Measurements from ENCODE around the gene PLRG1.

Gene PLRG1

GRCh38 chr4:154574311-154574710 is 24.1 kb upstream of the PLRG1 start:
- no peaks in the 10 kb centered on the region for H3K36me3 ChIP-seq (ENCODE audit: control insufficient read depth in 2 of 2, insufficient read depth in 1 of 2, low read length in 2 of 2)
- ChIA-PET CTCF (no interaction called here), POLR2A (no interaction called here)
- no peaks in the 10 kb centered on the region for H3K4me1 ChIP-seq (ENCODE audit: control insufficient read depth, insufficient read depth, low read length)
- H3K9me3 ChIP-seq (ENCODE audit: control insufficient read depth, insufficient read depth, low read depth, low read length) = no peaks in the 10 kb centered on the region
- no peak for TF ChIP-seq KLF1 (tag by site-specific recombination; IDR thresholded peaks at IDR 0.05)
- no peak for TF ChIP-seq GLIS1 (tag by site-specific recombination; IDR thresholded peaks at IDR 0.05)
- TF ChIP-seq ZNF16 (tag by site-specific recombination; IDR thresholded peaks at IDR 0.05; ENCODE audit: low read depth) = no peak
- no peak for TF ChIP-seq ZNF37A (tag by site-specific recombination; IDR thresholded peaks at IDR 0.05)
- no peak for TF ChIP-seq ZNF366 (tag by site-specific recombination; conservative IDR thresholded peaks at IDR 0.05)
- no peak for TF ChIP-seq HIC1 (tag by site-specific recombination; IDR thresholded peaks at IDR 0.05)
- TF ChIP-seq ZEB2 (tag by site-specific recombination; IDR thresholded peaks at IDR 0.05) = no peak
- TF ChIP-seq MYNN (tag by site-specific recombination; IDR thresholded peaks at IDR 0.05; ENCODE audit: borderline replicate concordance) = no peak
- no peak for TF ChIP-seq ZIC2 (tag by site-specific recombination; IDR thresholded peaks at IDR 0.05)
- no peak for TF ChIP-seq ELK4 (IDR thresholded peaks at IDR 0.05; ENCODE audit: borderline replicate concordance, low read depth, low read length)
- TF ChIP-seq ZNF777 (tag by site-specific recombination; IDR thresholded peaks at IDR 0.05; ENCODE audit: borderline replicate concordance) = no peak
- TF ChIP-seq PRDM6 (tag by site-specific recombination; IDR thresholded peaks at IDR 0.05) = no peak
- no peak for TF ChIP-seq ZNF335 (tag by site-specific recombination; conservative IDR thresholded peaks at IDR 0.05)
- no peak for TF ChIP-seq ZNF341 (tag by site-specific recombination; IDR thresholded peaks at IDR 0.05; ENCODE audit: low read depth)
- TF ChIP-seq ZNF791 (tag by site-specific recombination; IDR thresholded peaks at IDR 0.05) = no peak
- no peak for TF ChIP-seq ZNF596 (tag by site-specific recombination; IDR thresholded peaks at IDR 0.05)
- no peak for TF ChIP-seq ZNF202 (tag by site-specific recombination; IDR thresholded peaks at IDR 0.05; ENCODE audit: borderline replicate concordance)
- no peak for TF ChIP-seq GFI1B (tag by site-specific recombination; IDR thresholded peaks at IDR 0.05)
- no peak for TF ChIP-seq ZNF747 (tag by site-specific recombination; IDR thresholded peaks at IDR 0.05)
- no peak overlapping the region for H3K27ac ChIP-seq (ENCODE audit: extremely low read depth, low read depth, low read length)
- H3K4me3 ChIP-seq (ENCODE audit: low read depth, low read length) = no peak overlapping the region

GRCh38 chr4:154573190-154573870 is 23.1 kb upstream of the PLRG1 start:
- Histone ChIP-seq H3K4me3 (ENCODE audit: low read depth, low read length) (no peak overlapping the region), H3K9me3 (ENCODE audit: control insufficient read depth, insufficient read depth, low read depth, low read length) (no peaks in the 10 kb centered on the region), H3K27ac (ENCODE audit: extremely low read depth, low read depth, low read length) (no peak overlapping the region), H3K36me3 (ENCODE audit: control insufficient read depth in 2 of 2, insufficient read depth in 1 of 2, low read length in 2 of 2) (no peaks in the 10 kb centered on the region), H3K4me1 (ENCODE audit: control insufficient read depth, insufficient read depth, low read length) (no peaks in the 10 kb centered on the region)
- TF ChIP-seq ZNF529 (tag by site-specific recombination; IDR thresholded peaks at IDR 0.05; ENCODE audit: insufficient replicate concordance) = no peak
- TF ChIP-seq ZNF449 (tag by site-specific recombination; IDR thresholded peaks at IDR 0.05) = no peak
- no peak for TF ChIP-seq ZBTB49 (tag by site-specific recombination; IDR thresholded peaks at IDR 0.05; ENCODE audit: low read depth)
- no peak for TF ChIP-seq ZFP41 (tag by site-specific recombination; IDR thresholded peaks at IDR 0.05; ENCODE audit: borderline replicate concordance)
- TF ChIP-seq ZNF19 (tag by site-specific recombination; IDR thresholded peaks at IDR 0.05; ENCODE audit: low read depth) = no peak
- no peak for TF ChIP-seq ZNF768 (tag by site-specific recombination; IDR thresholded peaks at IDR 0.05)
- TF ChIP-seq ZNF155 (tag by site-specific recombination; IDR thresholded peaks at IDR 0.05) = no peak
- TF ChIP-seq ZNF623 (tag by site-specific recombination; IDR thresholded peaks at IDR 0.05) = no peak
- TF ChIP-seq GLI4 (tag by site-specific recombination; IDR thresholded peaks at IDR 0.05) = no peak
- ChIA-PET CTCF (no interaction called here), POLR2A (no interaction called here)
